ENCODE data around the gene GNAO1.

DNA sequence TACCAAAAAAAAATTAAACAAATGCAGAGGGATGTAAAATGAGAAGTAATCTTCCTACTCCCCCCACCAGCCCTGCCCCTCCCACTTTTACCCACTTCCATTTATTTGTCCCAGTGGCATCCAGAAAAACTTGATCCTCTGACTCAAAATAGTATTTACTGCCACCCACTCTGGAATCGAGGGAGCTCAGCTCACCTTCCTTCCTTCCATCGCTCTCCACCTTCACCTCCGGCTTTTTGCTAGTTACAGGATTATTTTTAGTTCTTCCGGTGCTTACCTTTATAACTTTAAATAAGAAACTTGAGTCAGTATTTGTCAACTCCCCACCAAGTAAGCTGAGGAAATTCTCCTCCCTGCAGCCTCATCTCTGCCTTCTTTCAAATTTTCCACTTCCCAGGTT, 139.2 kb downstream of the GNAO1 start:
- no peak for TF ChIP-seq EZH2phosphoT487 (IDR thresholded peaks at IDR 0.05; ENCODE audit: borderline replicate concordance, low read depth)
- TF ChIP-seq MEF2A (IDR thresholded peaks at IDR 0.05; ENCODE audit: borderline replicate concordance, low read depth): no peak
- no peak for TF ChIP-seq GATA2 (CRISPR knock-in tag; IDR thresholded peaks at IDR 0.05)
